ENCODE results near the gene SCN2A. TPM values are rescaled to one million over a fixed set of nuclear protein-coding genes. Genes with fewer than 3 reads are reported as not detected.

The SCN2A gene
- total and polyA plus RNA-seq, 2 donors (not counting 1 experiment from before 2014, with no cell fraction given): 0.22 to 0.24 TPM

DNA sequence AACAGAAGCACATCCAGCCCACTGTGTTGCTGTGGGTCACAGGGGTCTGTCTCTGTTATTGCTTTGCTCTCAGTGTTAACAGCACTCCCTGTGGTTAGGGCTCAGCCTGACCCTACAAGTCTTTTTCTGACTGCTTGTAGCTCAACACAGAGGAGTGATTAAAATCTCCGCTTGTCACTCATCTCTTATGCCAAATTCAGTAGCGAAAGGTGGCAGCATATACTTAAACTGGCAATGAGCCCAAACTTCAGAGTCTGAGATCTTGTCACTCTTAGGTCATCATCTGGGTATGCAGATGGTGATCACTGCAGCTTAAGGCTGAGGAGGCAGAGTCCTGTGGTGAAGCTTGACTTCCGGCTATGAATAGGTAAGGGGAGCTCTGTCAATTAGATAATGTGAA is 167.0 kb downstream of the SCN2A start:
- CTCF ChIA-PET: interaction anchor here (1.4 kb wide), 1 partner anchor 468 kb away, joined by 8 read pairs; no protein-coding TSS in a partner anchor
- Histone ChIP-seq H3K4me2 (replicated peaks; ENCODE audit: low read depth, low read length, poor library complexity, severe bottlenecking) (no peak overlapping the region), H3K27me3 (replicated peaks in 1 of 4; ENCODE audit: control extremely low read depth in 1 of 4, control insufficient read depth in 3 of 4, insufficient read depth in 4 of 4, low read length in 3 of 4) (no peaks in the 10 kb centered on the region), H3K9ac (ENCODE audit: low read length) (no peak overlapping the region), H3K9me3 (ENCODE audit: control extremely low read depth in 1 of 3, control insufficient read depth in 2 of 3, insufficient read depth in 1 of 3, low read length in 2 of 3) (no peaks in the 10 kb centered on the region), H3K4me3 (ENCODE audit: control extremely low read depth in 1 of 5, extremely low read depth in 1 of 5, insufficient read depth in 1 of 5, low read depth in 2 of 5, low read length in 4 of 5) (no peak overlapping the region), H4K20me1 (ENCODE audit: control insufficient read depth, insufficient read depth, low read length, poor library complexity, severe bottlenecking) (no peaks in the 10 kb centered on the region), H3K4me1 (ENCODE audit: control insufficient read depth in 2 of 2, insufficient read depth in 2 of 2, low read length in 2 of 2) (no peaks in the 10 kb centered on the region), H3K79me2 (ENCODE audit: control insufficient read depth, insufficient read depth, low read length) (no peaks in the 10 kb centered on the region), H3K27ac (ENCODE audit: low read length in 2 of 2) (no peak overlapping the region), H3K36me3 (replicated peaks in 1 of 2; ENCODE audit: control extremely low read depth in 1 of 2, control insufficient read depth in 1 of 2, extremely low read depth in 1 of 2, insufficient read depth in 2 of 2, low read length in 1 of 2) (no peaks in the 10 kb centered on the region), H2AFZ (ENCODE audit: insufficient read depth, low read depth, low read length, poor library complexity, severe bottlenecking) (no peak overlapping the region)
- H3K4me1 Mint-ChIP-seq: no peaks in the 10 kb centered on the region
- H3K4me3 Mint-ChIP-seq: no peak overlapping the region
- no peaks in the 10 kb centered on the region for H3K27me3 Mint-ChIP-seq
- H3K9me3 Mint-ChIP-seq (ENCODE audit: insufficient read depth): no peaks in the 10 kb centered on the region
- H3K27ac Mint-ChIP-seq: no peak overlapping the region
- POLR2A ChIA-PET: no interaction called here
- DNase-seq (no peak), ATAC-seq (ENCODE audit: low read depth) (no peak)
- WGBS (ENCODE audit: insufficient coverage): no CpG with 5 or more reads among the region's 3 CpGs
- TF ChIP-seq EZH2 (IDR thresholded peaks at IDR 0.05; ENCODE audit: borderline replicate concordance, insufficient read depth, low read depth, low read length, poor library complexity, severe bottlenecking): no peak
- TF ChIP-seq, protein P1, sequence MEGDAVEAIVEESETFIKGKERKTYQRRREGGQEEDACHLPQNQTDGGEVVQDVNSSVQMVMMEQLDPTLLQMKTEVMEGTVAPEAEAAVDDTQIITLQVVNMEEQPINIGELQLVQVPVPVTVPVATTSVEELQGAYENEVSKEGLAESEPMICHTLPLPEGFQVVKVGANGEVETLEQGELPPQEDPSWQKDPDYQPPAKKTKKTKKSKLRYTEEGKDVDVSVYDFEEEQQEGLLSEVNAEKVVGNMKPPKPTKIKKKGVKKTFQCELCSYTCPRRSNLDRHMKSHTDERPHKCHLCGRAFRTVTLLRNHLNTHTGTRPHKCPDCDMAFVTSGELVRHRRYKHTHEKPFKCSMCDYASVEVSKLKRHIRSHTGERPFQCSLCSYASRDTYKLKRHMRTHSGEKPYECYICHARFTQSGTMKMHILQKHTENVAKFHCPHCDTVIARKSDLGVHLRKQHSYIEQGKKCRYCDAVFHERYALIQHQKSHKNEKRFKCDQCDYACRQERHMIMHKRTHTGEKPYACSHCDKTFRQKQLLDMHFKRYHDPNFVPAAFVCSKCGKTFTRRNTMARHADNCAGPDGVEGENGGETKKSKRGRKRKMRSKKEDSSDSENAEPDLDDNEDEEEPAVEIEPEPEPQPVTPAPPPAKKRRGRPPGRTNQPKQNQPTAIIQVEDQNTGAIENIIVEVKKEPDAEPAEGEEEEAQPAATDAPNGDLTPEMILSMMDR (IDR thresholded peaks at IDR 0.05): no peak
- intact Hi-C loops (cut with micrococcal nuclease): no loop called here

GRCh38 chr2:165407466-165407865 is 168.3 kb downstream of the SCN2A start:
- H3K4me3 Mint-ChIP-seq: no peak overlapping the region
- H3K9me3 ChIP-seq (ENCODE audit: control extremely low read depth in 1 of 3, control insufficient read depth in 2 of 3, insufficient read depth in 1 of 3, low read length in 2 of 3): no peaks in the 10 kb centered on the region

More at GRCh38 chr2:165407466-165407865, 168.3 kb downstream of the SCN2A start:
- ChIA-PET POLR2A (no interaction called here), CTCF (interaction anchor here (1.4 kb wide), 1 partner anchor 467 kb away, joined by 8 read pairs; no protein-coding TSS in a partner anchor)
- Mint-ChIP-seq H3K4me1 (no peaks in the 10 kb centered on the region), H3K27ac (no peak overlapping the region), H3K27me3 (no peaks in the 10 kb centered on the region), H3K9me3 (ENCODE audit: insufficient read depth) (no peaks in the 10 kb centered on the region)
- Histone ChIP-seq H3K27me3 (replicated peaks in 1 of 4; ENCODE audit: control extremely low read depth in 1 of 4, control insufficient read depth in 3 of 4, insufficient read depth in 4 of 4, low read length in 3 of 4) (no peaks in the 10 kb centered on the region), H3K4me3 (ENCODE audit: control extremely low read depth in 1 of 5, extremely low read depth in 1 of 5, insufficient read depth in 1 of 5, low read depth in 2 of 5, low read length in 4 of 5) (no peak overlapping the region), H3K9ac (ENCODE audit: low read length) (no peak overlapping the region), H3K79me2 (ENCODE audit: control insufficient read depth, insufficient read depth, low read length) (no peaks in the 10 kb centered on the region), H3K27ac (ENCODE audit: low read length in 2 of 2) (no peak overlapping the region), H2AFZ (ENCODE audit: insufficient read depth, low read depth, low read length, poor library complexity, severe bottlenecking) (no peak overlapping the region), H4K20me1 (ENCODE audit: control insufficient read depth, insufficient read depth, low read length, poor library complexity, severe bottlenecking) (no peaks in the 10 kb centered on the region), H3K4me1 (ENCODE audit: control insufficient read depth in 2 of 2, insufficient read depth in 2 of 2, low read length in 2 of 2) (no peaks in the 10 kb centered on the region), H3K36me3 (replicated peaks in 1 of 2; ENCODE audit: control extremely low read depth in 1 of 2, control insufficient read depth in 1 of 2, extremely low read depth in 1 of 2, insufficient read depth in 2 of 2, low read length in 1 of 2) (no peaks in the 10 kb centered on the region), H3K4me2 (replicated peaks; ENCODE audit: low read depth, low read length, poor library complexity, severe bottlenecking) (no peak overlapping the region)
- DNase-seq (no peak), ATAC-seq (ENCODE audit: low read depth) (no peak)
- intact Hi-C loops (cut with micrococcal nuclease): no loop called here
- no peak for TF ChIP-seq EZH2 (IDR thresholded peaks at IDR 0.05; ENCODE audit: borderline replicate concordance, insufficient read depth, low read depth, low read length, poor library complexity, severe bottlenecking)
- TF ChIP-seq, protein P1 (IDR thresholded peaks at IDR 0.05): no peak
